ENCODE data around the gene DNAJC13.

DNAJC13 gene

DNA sequence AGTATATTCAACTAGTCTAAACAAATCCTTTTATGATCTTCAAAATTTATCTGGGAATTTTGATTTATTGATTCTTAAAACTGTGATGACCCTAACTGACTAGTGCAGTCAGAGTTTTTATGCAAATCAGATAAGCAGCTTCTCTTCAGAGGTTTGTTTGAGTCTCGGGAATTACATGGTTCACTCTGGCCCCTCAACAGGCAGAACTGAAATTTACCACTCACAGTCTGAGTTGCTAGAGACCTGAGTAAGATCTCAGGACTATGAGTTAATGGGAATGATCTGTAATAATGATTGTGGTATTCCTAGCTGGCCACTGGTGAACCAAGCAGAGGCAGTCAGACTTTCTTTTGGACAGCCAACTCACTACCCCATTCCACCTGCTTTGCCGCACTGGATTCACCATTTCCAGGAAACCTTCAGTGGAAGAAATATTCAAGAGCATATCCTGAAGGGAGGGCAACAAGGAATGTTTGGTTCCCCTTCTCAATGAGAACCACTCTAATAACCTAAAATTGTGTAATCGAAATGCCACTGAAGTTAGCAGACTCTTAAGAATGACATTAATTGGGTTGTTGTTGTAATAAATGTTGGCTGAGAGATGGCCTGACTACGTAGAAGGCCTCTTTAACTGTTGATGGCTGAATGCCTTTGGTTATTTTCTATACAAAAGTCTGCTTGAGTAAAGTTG, 11.5 kb upstream of the DNAJC13 start:
- no peak for DNase-seq (ENCODE audit: insufficient read length, low spot score)
- no peak for FAIRE-seq

DNA sequence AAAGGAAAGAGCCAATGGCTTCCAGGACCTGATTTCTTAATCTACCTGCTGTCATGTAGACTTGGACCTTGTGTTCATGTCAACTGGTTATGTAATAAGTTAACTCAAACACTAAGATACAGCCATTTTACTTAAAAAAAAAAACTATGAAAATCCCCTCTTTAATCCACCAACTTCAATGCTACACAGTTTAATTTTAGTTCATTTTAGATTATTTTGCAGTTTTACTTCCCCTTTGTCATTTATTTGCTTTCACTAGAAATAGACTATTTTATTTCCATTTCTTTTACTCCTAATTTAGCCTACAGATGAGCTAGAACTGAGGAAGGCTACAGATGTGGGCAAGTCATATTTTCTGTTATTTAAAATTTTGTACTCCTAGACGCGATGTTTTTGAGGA, 10.7 kb upstream of the DNAJC13 start:
- FAIRE-seq: no peak
- DNase-seq (ENCODE audit: insufficient read length, low spot score): no peak

DNA sequence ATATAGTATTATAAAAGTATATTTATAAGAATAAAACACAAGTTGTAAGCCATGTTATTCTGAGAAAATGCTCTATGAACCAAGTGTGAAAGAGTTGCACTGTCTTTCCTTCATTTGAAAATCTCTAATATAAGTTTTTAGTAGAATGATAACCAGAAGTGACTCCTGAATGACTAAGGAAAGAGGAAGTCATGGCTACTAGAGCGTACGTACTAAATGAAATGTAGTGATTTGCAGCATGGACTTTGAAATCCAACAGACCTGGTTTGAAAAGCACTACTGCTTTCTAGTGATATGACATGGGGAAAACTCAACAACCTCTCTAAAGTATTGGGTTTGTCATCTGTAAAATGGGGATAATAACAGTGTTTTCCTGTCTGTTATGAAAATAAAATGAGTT, 10.3 kb upstream of the DNAJC13 start:
- FAIRE-seq (no peak), DNase-seq (ENCODE audit: insufficient read length, low spot score) (no peak)

DNA sequence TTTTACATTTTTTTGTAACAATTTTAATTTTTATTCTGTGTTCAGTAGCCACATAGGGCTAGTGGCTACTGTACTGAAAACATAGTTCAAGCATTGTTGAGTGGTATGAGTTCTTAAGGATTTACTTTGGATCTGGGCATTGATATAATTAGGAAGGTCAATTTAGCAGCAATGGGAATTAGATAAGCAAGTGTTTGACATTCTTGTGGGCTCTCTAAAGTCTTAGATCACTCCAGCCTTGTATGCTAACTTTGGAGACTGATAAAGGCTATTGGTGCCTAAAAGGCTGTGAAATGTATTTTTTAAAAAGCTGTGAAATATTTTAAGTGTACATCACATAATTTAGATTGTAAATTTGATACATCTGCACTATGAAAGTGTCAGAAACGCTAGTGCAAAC, 2.5 kb upstream of the DNAJC13 start:
- FAIRE-seq (no peak), DNase-seq (ENCODE audit: insufficient read length, low spot score) (no peak)

DNA sequence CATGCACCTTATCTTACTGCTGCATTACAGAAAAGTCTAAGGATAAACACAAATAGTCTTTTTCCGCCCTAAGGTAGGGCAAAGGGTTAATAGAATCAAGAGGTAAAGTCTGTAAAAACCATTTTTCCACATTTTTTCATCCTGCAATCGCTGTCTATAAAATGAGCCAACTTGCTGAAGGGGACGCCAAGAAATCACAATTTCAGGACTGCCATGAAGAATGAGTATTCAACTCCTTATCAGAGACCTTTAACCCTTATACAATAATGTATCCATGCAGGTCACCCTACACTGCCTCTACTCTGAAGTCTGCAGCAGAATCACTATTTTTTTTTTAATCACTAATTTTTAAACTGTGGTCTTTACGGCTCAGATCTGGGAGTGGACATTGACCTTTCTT, 1.1 kb upstream of the DNAJC13 start:
- FAIRE-seq (no peak), DNase-seq (ENCODE audit: insufficient read length, low spot score) (no peak)

DNA sequence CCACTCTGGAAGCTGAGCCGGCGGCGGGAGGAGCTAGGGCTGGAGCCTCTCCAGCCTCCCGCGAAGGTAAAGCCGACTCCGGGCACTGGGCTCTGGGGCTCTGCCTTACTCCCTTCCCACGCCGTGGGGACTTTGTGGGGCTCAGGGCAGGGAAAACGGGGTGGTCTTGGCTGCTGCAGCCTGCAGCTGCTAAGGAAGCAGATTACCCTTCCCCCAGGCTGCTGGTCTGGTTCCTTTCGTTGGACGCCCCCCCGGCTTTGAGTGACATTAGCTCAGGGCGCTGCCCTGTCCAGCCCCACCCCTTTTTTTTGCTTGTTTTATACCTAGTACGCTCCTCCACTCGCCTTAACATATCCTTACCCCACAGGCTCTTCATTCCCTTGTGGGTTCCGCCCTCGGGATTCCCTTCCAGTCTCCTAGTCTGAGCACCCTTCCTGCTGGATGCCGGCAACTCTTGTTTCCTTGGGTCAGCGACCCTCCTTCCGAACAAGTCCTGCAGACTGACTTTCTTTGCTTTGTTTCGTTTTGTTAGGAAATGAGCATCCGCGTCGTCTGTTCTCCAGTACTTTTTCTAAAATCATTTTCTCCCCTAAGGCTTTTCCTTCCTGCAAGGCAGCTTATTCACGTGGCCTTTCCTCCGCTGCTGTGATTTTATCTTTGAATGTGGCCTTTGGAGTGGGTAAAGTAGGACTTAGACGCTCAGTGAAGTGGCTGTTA, 551 bp downstream of the DNAJC13 start:
- DNase-seq (ENCODE audit: insufficient read length, low spot score): peak; percentile 12
- peak; percentile 81 for FAIRE-seq

DNA sequence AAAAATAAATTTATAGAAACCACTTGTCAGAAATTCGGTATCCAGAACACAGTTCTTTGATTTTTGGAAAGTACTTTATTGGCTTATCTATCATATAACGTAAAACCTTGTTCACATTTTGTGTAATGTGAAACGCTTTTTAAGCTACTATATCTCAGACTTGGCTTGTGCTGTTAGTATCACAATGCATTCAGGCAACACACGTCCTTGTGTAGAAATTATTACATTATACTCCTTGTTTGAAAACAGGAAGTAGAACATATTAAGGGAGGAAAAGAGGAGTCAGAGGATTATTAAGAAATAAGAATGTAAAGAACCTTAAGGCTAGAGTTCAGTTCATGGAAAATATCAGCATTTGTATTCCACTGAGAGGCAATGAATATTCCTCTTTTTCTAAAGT, 1.6 kb downstream of the DNAJC13 start:
- FAIRE-seq (no peak), DNase-seq (ENCODE audit: insufficient read length, low spot score) (no peak)

DNA sequence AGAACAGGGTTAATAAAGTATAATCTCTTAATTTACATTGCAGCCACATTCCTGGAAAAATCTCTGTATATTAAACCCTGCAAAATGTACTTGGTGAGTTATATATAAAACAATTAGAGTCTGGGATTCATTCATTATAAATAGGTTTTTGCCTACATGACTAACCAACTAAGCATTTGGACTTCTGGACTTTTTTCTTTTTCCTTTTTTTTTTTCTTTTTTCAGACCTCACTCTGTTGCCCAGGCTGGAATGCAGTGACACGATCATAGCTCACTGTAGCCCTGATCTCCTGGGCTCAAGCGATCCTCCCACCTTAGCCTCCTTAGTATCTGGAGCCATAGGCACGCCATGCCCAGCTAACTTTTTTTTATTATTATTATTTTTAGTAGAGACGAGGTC, 4.5 kb downstream of the DNAJC13 start:
- FAIRE-seq (no peak), DNase-seq (ENCODE audit: insufficient read length, low spot score) (no peak)

DNA sequence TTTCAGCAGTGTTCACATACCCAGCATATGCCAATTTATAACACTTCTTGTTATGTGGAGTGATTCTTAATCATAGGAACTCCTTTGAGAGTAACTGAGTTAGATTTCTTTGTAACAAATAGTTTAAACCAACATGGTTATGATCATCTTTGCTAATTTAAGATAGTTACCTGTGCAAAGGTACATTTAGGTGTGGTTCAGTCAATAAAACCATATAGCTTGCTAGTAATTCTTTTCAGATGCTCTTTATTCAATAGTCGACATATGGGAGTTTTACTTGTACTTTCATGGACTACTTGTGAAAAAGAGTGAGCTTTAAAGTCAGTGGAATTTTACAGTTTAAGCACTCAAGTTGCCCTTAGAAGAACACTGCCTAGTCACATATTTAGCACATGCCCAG, 5.2 kb downstream of the DNAJC13 start:
- DNase-seq (ENCODE audit: insufficient read length, low spot score): no peak
- FAIRE-seq: no peak

DNA sequence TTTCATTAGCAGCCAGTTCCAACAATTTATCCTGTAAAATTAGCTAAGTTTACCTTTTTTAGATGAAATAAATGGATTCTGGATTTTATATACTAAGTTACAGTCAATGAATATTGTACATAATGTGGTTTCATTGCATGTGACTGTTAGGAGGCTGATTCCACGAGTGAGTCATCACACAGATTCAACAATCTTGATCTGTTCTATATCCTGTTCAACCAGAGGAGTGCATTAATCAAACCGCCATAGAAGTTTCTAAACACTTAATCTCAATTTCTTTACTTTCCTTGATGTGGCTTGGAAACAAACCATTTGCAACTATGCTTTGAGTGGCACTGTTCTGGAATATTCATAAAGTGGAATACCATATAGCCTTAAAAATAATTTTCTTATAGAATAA, 15.3 kb downstream of the DNAJC13 start:
- DNase-seq (ENCODE audit: insufficient read length, low spot score) (no peak), FAIRE-seq (no peak)

DNA sequence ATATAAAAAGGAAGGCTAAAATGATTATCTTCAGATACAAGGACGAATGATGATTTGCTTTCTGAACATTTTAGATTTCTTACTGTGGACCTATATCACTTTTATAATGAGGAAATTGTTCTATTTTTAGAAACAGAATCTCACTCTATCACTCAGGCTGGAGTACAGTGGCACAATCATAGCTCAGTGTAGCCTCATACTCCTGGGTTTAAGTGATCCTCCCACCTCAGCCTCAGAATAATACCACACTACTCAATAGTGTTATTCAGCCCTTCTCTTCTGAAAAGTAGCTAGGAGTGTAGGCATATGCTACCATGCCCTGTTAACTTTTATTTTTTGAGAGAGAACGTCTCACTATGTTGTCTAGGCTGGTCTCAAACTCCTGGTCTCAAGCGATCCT, 15.8 kb downstream of the DNAJC13 start:
- FAIRE-seq (no peak), DNase-seq (ENCODE audit: insufficient read length, low spot score) (no peak)

DNA sequence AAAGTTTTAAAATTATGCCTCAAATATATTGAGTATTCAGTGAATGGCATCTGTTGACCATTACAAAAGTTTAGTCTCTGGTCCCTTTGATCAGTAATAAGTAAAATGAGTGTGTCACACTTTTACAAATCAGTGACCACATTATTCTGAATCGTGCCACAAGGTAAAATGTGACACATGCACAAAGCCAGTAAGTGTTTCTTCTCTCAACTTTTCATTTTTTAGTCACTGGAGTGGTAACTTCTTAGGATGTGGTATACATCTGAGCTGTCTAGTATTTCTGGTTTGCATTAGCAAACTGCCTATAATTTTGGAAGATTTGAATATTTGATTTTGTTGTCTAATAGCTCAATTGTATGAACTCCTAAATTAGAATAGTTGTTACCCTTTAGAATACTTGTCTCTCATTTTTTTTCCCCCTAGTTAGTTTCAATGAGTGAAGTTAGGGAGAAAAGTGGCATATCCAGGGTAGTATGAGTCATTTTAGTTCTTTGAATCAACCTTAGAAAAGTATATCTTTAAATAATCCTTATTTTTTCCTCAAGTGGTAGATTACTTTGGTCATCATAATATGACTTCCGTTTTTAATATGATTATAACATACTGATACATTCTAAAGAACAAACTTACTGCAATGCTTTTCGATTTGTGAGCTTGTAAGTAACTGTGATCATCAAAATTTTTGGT, 18.1 kb downstream of the DNAJC13 start:
- FAIRE-seq: no peak
- DNase-seq (ENCODE audit: insufficient read length, low spot score): no peak

DNA sequence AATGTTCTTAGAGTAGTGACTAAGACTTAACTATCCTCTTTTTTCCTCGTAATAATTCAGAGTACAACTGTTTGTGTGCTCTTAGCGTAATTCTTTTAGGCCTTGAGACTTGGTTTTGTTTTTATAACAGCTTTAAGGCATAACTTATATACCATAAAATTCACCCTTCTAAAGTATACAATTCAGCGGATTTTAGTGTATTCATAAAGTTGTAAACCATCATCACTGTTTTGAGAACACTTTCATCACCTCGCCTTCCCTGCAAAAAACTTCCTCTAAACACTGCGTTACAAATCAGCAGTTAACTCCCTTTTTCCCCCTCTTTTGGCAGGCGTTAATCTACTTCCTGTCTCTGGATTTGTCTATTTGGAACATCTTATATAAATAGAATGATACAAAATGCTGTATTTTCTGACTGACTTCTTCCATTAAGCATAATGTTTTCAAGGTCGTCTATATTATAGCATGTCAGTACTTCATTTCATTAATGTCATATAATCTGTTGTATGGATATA, 18.7 kb downstream of the DNAJC13 start:
- FAIRE-seq: no peak

DNA sequence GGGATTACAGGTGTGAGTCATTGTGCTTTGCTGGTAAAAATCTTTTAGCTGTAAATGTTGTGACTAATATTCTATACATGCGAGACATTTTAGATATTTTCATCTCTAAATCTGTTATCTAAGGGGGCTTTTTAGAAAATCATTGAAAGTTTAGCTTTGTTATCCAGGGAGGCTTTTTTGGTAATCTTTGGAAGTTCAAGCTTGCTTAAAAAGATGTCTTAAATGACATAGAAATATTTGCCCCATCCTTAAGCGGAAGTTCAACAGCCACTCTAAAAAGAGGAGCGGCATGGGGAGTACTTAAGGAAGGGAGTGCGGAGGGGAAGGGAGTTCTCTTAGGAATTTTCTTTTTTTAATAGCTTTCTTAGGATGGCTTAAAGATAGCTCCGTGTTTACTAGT, 26.1 kb downstream of the DNAJC13 start:
- DNase-seq (ENCODE audit: insufficient read length, low spot score): no peak
- FAIRE-seq: no peak

More for the DNA sequence above, 18.7 kb downstream of the DNAJC13 start:
- no peak for DNase-seq (ENCODE audit: insufficient read length, low spot score)

DNA sequence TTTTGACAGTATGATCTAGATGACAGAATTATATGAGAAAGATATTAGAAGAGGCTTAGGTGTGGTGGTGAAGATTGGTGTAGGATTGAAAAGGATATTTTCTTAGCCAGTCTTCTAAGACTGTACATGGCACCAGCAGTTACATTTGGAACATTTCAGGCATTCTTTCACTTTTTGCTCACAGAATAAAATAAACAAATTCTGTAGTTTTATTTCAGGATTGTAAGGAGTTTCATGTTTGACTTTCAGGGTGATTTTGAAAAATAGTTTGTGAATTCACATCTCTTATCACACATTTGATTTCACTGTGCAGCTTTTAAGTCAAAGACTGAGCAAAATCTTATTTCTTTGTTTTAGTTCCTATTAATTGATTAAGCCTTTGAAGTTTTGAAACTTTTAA, 27.1 kb downstream of the DNAJC13 start:
- DNase-seq (ENCODE audit: insufficient read length, low spot score): no peak
- FAIRE-seq: peak; percentile 61

DNA sequence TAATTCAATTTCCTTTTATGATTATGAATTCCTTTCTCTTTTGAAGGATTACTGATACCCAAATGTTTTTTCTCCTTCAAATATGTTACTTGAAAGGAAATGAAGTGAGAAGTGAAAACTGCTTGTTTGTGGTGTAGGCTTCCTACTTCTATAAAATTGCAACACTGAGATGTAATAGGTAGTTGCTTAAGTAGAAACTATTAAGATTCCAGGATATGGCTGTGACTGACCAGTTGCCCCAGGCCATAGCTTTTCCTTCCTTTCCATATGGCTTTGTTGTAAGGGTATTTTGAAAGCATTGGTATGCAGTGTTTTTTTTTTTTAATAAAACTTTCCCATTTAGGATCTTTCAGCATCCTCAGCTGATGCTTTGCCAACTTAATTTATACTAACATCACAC, 28.5 kb downstream of the DNAJC13 start:
- no peak for DNase-seq (ENCODE audit: insufficient read length, low spot score)
- peak; percentile 57 for FAIRE-seq

DNA sequence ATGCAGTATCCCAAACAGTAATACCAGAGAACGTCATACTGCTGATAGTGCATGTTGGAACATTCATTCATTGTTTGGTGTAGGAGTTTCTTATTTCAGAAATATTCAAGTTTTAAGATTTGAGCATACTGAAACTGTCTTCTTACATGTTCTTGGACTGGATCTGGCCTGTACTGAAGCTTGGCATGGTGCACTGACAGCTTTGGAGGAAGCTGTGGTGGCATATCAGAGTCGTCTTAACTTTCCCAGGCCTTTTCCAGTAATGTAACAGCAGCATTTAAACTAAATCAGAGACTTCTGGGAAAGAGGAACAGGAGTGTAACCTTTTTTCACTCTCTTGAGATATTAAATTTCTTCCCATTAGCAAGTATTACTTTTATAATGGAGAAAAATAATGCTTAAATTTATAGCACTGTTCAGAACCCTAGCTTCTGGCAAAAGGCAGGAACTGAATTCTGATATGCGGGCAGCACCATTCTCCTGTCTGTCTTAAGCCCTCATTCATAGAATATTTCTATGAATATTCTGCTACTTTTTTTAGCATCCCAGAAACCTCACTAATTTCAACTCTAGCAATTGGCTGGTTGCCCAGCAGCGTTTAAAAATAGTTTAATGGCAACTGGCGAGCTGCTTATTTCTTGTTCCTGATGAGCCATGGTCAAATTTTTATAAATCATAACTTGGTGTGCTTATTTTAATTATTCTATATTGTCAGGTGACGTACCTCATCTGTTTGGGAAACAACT, 31.1 kb downstream of the DNAJC13 start:
- FAIRE-seq (peak; percentile 59), DNase-seq (ENCODE audit: insufficient read length, low spot score) (no peak)

DNA sequence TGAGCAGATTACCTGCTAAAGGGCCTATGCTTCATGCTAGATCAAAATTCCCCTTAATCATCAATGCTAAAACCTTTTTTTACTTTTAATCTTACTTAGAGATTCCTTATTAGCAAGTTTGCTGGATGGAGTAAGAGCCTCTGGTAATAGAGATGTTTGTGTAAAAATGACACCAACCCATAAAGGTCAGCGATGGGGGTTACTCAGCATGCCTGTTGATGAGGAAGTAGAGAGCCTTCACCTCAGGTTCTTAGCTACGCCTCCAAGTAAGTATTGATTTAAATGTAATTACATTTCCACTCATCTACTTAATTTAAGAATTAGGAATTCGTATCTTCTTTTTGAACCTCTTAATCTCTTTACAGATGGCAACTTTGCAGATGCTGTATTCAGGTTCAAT, 38.8 kb downstream of the DNAJC13 start:
- FAIRE-seq: no peak
- no peak for DNase-seq (ENCODE audit: insufficient read length, low spot score)

DNA sequence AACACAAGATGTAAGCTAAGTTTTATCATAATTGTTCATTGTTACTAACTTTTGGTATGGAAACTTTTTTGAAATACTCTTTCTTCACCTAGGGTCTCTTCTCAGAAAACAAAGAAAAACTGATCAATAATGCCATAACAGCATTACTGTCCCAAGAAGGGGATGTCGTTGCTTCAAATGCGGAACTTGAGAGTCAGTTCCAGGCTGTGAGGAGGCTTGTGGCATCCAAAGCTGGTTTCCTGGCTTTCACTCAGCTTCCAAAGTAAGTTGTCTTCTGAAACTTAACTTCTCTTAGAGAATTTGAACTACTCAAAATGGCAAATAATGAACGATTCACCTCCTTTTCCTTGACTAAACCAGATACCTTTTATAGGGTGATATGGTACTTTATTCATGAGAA, 39.3 kb downstream of the DNAJC13 start:
- no peak for DNase-seq (ENCODE audit: insufficient read length, low spot score)
- no peak for FAIRE-seq

DNA sequence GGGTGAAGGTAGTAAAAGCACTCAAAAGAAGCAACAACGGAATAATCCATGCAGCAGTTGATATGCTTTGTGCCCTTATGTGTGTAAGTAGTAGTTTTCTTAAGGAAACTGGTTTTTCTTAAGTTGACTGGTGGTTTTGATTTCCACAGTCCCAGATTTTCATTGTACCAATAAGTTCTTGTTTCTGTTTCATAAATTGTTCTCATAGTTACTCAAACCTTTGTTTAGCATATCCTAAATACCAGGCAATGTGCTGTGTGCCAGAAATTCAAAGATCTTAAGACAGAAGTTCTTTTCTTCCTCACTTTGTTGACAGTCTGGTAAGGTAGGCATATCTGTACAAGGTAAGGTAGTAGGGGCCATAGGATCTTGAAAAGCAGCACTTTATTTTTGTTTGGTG, 40.0 kb downstream of the DNAJC13 start:
- DNase-seq (ENCODE audit: insufficient read length, low spot score): no peak
- FAIRE-seq: no peak

DNA sequence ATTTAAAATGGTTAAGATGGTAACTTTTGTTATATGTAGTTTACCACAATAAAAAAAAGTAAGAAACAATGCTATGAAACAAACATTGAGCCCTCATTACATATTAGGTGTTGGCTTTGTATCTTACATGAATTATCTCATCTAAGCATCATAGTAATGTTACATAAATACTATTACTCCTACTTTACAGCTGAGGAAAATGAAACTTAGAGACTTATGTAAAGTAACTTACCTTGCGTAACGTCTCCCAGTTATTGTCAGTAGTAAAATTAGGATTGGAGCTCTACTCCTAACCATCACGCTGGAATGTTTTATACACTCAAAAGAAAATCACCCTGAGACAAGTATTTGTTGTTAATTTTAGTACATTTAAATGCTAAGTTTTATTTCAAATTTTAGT, 42.2 kb downstream of the DNAJC13 start:
- FAIRE-seq (no peak), DNase-seq (ENCODE audit: insufficient read length, low spot score) (no peak)
